Tibial nerve (tissue), 4 donors: ENCODE results near the gene AKT2.

Source experiments
- EP300 ChIP-seq, 2 donors: sonication (generic); formaldehyde crosslinking; IDR thresholded peaks; one replicate each; pipeline ENCODE4 v1.6.1; 2017; ENCODE audit warnings: antibody characterized with exemption in 2 of 2, mild to moderate bottlenecking in 1 of 2
- POLR2A ChIP-seq, 2 donors: fragments of 450-650 bp; IDR thresholded peaks; one replicate each; pipeline ENCODE4 v1.6.1; 2017; ENCODE audit warnings: antibody characterized with exemption in 2 of 2, mild to moderate bottlenecking in 2 of 2, moderate library complexity in 2 of 2
- TF ChIP-seq, protein P1 (sequence below), 5 experiments: fragments of 200-600 bp in 3 of 5; fragments of 450-650 bp in 2 of 5; sonication (generic) in 3 of 5; IDR thresholded peaks; one replicate each; pipeline ENCODE4 v1.5.1; 2016 to 2019; ENCODE audit warnings: antibody characterized with exemption in 5 of 5, mild to moderate bottlenecking in 3 of 5, moderate library complexity in 2 of 5

DNA sequence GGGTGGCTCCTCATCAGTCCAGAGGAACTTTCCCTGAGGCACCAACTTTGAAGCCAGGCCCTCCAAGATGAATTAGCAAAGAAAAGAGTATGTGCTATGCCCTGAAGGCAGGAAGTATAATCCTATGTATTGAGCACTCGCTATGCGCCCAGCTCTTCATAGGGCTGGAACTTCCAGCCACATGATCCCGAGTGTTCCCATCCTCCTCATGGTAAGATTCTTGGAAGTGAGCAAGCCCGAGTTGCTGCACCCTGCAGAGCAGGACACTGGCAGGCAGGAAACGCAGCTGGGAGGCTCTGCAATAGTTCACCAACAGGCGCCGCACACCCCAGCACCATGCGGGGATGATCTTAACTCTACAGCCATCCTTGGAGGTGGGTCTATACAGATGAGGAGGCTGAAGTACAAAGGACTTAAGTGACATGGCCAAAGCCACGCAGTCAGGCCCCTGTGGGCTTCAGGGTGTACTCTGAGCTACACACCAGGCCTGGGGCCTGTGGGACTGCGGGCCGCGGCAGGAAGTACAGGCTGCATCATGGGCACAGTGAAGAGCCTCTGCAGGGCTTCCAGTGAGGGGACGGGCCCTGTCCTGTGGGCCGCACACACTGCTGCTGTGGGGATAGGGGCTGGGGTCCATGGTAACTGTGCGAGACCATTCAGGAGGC lies 37.9 kb upstream of the AKT2 start:
- TF ChIP-seq, protein P1, sequence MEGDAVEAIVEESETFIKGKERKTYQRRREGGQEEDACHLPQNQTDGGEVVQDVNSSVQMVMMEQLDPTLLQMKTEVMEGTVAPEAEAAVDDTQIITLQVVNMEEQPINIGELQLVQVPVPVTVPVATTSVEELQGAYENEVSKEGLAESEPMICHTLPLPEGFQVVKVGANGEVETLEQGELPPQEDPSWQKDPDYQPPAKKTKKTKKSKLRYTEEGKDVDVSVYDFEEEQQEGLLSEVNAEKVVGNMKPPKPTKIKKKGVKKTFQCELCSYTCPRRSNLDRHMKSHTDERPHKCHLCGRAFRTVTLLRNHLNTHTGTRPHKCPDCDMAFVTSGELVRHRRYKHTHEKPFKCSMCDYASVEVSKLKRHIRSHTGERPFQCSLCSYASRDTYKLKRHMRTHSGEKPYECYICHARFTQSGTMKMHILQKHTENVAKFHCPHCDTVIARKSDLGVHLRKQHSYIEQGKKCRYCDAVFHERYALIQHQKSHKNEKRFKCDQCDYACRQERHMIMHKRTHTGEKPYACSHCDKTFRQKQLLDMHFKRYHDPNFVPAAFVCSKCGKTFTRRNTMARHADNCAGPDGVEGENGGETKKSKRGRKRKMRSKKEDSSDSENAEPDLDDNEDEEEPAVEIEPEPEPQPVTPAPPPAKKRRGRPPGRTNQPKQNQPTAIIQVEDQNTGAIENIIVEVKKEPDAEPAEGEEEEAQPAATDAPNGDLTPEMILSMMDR (IDR thresholded peaks at IDR 0.05), result no peak
- TF ChIP-seq POLR2A (IDR thresholded peaks at IDR 0.05) (no peak), EP300 (IDR thresholded peaks at IDR 0.05) (no peak)
